GM18873 (cell line): ENCODE data around the gene MARK4.
"Not testable (repeated sequence)": the region's sequence is repeated elsewhere in the genome, so short reads cannot be mapped to it uniquely, and the experiment has no call there.

Source experiments
- ATAC-seq: cut with Tn5 transposase; IDR thresholded peaks from one replicate; pipeline ENCODE4 v1.9.1; 2021; ENCODE audit warnings: mild to moderate bottlenecking, moderate library complexity, moderate number of reproducible peaks; ENCODE audit not compliant: unreplicated experiment, low FRiP score

Gene MARK4

GRCh38 chr19:45269939-45270338, 18.9 kb downstream of the MARK4 start:
- ATAC-seq = not testable (repeated sequence)

- no peak for ATAC-seq
Observed at GRCh38 chr19:45271098-45271734, 20.1 kb downstream of the MARK4 start.

GRCh38 chr19:45271735-45272108, 20.7 kb downstream of the MARK4 start:
- no peak for ATAC-seq

- ATAC-seq = no peak
Observed at GRCh38 chr19:45273521-45273855, 22.4 kb downstream of the MARK4 start.

- ATAC-seq = no peak
Observed at GRCh38 chr19:45275370-45275971, 24.4 kb downstream of the MARK4 start.

- ATAC-seq = no peak
Observed at GRCh38 chr19:45276284-45276687, 25.2 kb downstream of the MARK4 start.

GRCh38 chr19:45278087-45278486, 27.0 kb downstream of the MARK4 start:
- ATAC-seq = no peak

GRCh38 chr19:45279587-45280192, 28.6 kb downstream of the MARK4 start:
- no peak for ATAC-seq

GRCh38 chr19:45280471-45280961, 29.4 kb downstream of the MARK4 start:
- no peak for ATAC-seq

- no peak for ATAC-seq
Observed at GRCh38 chr19:45283443-45284033, 32.5 kb downstream of the MARK4 start.

- ATAC-seq = no peak
Observed at GRCh38 chr19:45290381-45290931, 39.4 kb downstream of the MARK4 start.

- ATAC-seq = no peak
Observed at GRCh38 chr19:45291834-45292233, 40.8 kb downstream of the MARK4 start.

- no peak for ATAC-seq
Observed at GRCh38 chr19:45293682-45294081, 42.6 kb downstream of the MARK4 start.

- no peak for ATAC-seq
Observed at GRCh38 chr19:45294291-45295029, 43.4 kb downstream of the MARK4 start.

- ATAC-seq = no peak
Observed at GRCh38 chr19:45295873-45296272, 44.8 kb downstream of the MARK4 start.

GRCh38 chr19:45296355-45296754, 45.3 kb downstream of the MARK4 start:
- ATAC-seq = no peak

- no peak for ATAC-seq
Observed at GRCh38 chr19:45297674-45298073, 46.6 kb downstream of the MARK4 start.

GRCh38 chr19:45298264-45298663, 47.2 kb downstream of the MARK4 start:
- ATAC-seq = no peak

- ATAC-seq = no peak
Observed at GRCh38 chr19:45299719-45300118, 48.6 kb downstream of the MARK4 start.

GRCh38 chr19:45302416-45302815, 51.3 kb downstream of the MARK4 start:
- no peak for ATAC-seq
